ENCODE results near the gene UBTD2. TPM values are rescaled to one million over a fixed set of nuclear protein-coding genes. Genes with fewer than 3 reads are reported as not detected.
A peak's percentile ranks its signal among the peaks of the same experiment; 100 is the strongest.

Gene UBTD2
- total RNA-seq, 2 experiments from 2014 or later, result 7.3 to 8.7 TPM

- H3K27ac Mint-ChIP-seq, result peak overlapping the region; percentile 98
- H3K4me1 Mint-ChIP-seq, result peaks cover 87% of the 10 kb centered on the region
- peaks cover 61% of the 10 kb centered on the region for H3K36me3 Mint-ChIP-seq
- peak; percentile 3 for ATAC-seq
- no peaks in the 10 kb centered on the region for H3K27me3 Mint-ChIP-seq
- H3K4me3 Mint-ChIP-seq, result peak overlapping the region; percentile 78
- no peaks in the 10 kb centered on the region for H3K9me3 Mint-ChIP-seq (ENCODE audit: low read depth)
- DNase-seq, result peak; percentile 70
- CTCF ChIA-PET, result interaction anchor here (1.4 to 11.1 kb wide), 3 partner anchors 9 to 67 kb away, joined by 3 to 184 read pairs (median 13); partner anchors contain the start of gene STK10
Observed at GRCh38 chr5:172178301-172178987, 105.1 kb downstream of the UBTD2 start.

- DNase-seq (no peak), ATAC-seq (no peak)
- no peaks in the 10 kb centered on the region for H3K27me3 Mint-ChIP-seq
- H3K4me1 Mint-ChIP-seq, result peaks cover 85% of the 10 kb centered on the region
- CTCF ChIA-PET, result interaction anchor here (4.6 to 11.1 kb wide), 3 partner anchors 10 to 68 kb away, joined by 30 to 184 read pairs (median 51); partner anchors contain the start of gene STK10
- H3K36me3 Mint-ChIP-seq, result peaks cover 53% of the 10 kb centered on the region
- H3K9me3 Mint-ChIP-seq (ENCODE audit: low read depth), result no peaks in the 10 kb centered on the region
- peak overlapping the region; percentile 98 for H3K27ac Mint-ChIP-seq
- H3K4me3 Mint-ChIP-seq, result peak overlapping the region; percentile 78
Observed at GRCh38 chr5:172177176-172177575, 106.4 kb downstream of the UBTD2 start.

- Mint-ChIP-seq H3K9me3 (ENCODE audit: low read depth) (no peaks in the 10 kb centered on the region), H3K4me1 (peaks cover 87% of the 10 kb centered on the region), H3K27me3 (no peaks in the 10 kb centered on the region), H3K27ac (peak overlapping the region; percentile 98), H3K36me3 (peaks cover 55% of the 10 kb centered on the region), H3K4me3 (peak overlapping the region; percentile 91)
- peak; percentile 70 for ATAC-seq
- CTCF ChIA-PET, result interaction anchor here (0.7 to 11.1 kb wide), 5 partner anchors 12 to 168 kb away, joined by 3 to 184 read pairs (median 30); partner anchors contain the start of genes FBXW11 and STK10
- DNase-seq, result peak; percentile 98
Observed at GRCh38 chr5:172175263-172175719, 108.3 kb downstream of the UBTD2 start.

- Mint-ChIP-seq H3K9me3 (ENCODE audit: low read depth) (no peaks in the 10 kb centered on the region), H3K36me3 (peaks cover 65% of the 10 kb centered on the region), H3K4me1 (peaks cover 88% of the 10 kb centered on the region), H3K27ac (peak overlapping the region; percentile 98), H3K4me3 (peak overlapping the region; percentile 91), H3K27me3 (no peaks in the 10 kb centered on the region)
- CTCF ChIA-PET, result interaction anchor here (0.8 to 11.1 kb wide), 9 partner anchors 11 to 122 kb away, joined by 3 to 184 read pairs (median 6); partner anchors contain the start of genes STK10 and UBTD2
- peak; percentile 20 for ATAC-seq
- peak; percentile 90 for DNase-seq
Observed at GRCh38 chr5:172173564-172174153, 109.9 kb downstream of the UBTD2 start.

GRCh38 chr5:172172912-172173563 lies 110.5 kb downstream of the UBTD2 start:
- Mint-ChIP-seq H3K4me1 (peaks cover 85% of the 10 kb centered on the region), H3K27me3 (no peaks in the 10 kb centered on the region), H3K9me3 (ENCODE audit: low read depth) (no peaks in the 10 kb centered on the region), H3K27ac (peak overlapping the region; percentile 98), H3K4me3 (peak overlapping the region; percentile 91), H3K36me3 (peaks cover 61% of the 10 kb centered on the region)
- DNase-seq, result no peak
- CTCF ChIA-PET, result interaction anchor here (0.8 to 11.1 kb wide), 8 partner anchors 10 to 122 kb away, joined by 3 to 184 read pairs (median 6); partner anchors contain the start of genes STK10 and UBTD2
- no peak for ATAC-seq

GRCh38 chr5:172171118-172171517 lies 112.4 kb downstream of the UBTD2 start:
- no peak overlapping the region for H3K4me3 Mint-ChIP-seq
- H3K27ac Mint-ChIP-seq, result peak overlapping the region; percentile 33
- H3K9me3 Mint-ChIP-seq (ENCODE audit: low read depth), result no peaks in the 10 kb centered on the region
- DNase-seq (no peak), ATAC-seq (no peak)
- H3K27me3 Mint-ChIP-seq, result no peaks in the 10 kb centered on the region
- CTCF ChIA-PET, result interaction anchor here (11.1 kb wide), 1 partner anchor 16 kb away, joined by 184 read pairs; the partner anchor contains the start of gene STK10
- H3K4me1 Mint-ChIP-seq, result peaks cover 80% of the 10 kb centered on the region
- H3K36me3 Mint-ChIP-seq, result peaks cover 57% of the 10 kb centered on the region

- H3K4me3 Mint-ChIP-seq, result no peak overlapping the region
- peaks cover 53% of the 10 kb centered on the region for H3K36me3 Mint-ChIP-seq
- ATAC-seq (no peak), DNase-seq (no peak)
- CTCF ChIA-PET, result interaction anchor here (0.6 to 11.1 kb wide), 3 partner anchors 17 to 92 kb away, joined by 3 to 184 read pairs (median 3); partner anchors contain the start of gene STK10
- no peaks in the 10 kb centered on the region for H3K27me3 Mint-ChIP-seq
- peak overlapping the region; percentile 72 for H3K27ac Mint-ChIP-seq
- H3K4me1 Mint-ChIP-seq, result peaks cover 76% of the 10 kb centered on the region
- H3K9me3 Mint-ChIP-seq (ENCODE audit: low read depth), result no peaks in the 10 kb centered on the region
Observed at GRCh38 chr5:172170251-172170701, 113.3 kb downstream of the UBTD2 start.

- no peaks in the 10 kb centered on the region for H3K9me3 Mint-ChIP-seq (ENCODE audit: low read depth)
- no peak overlapping the region for H3K4me3 Mint-ChIP-seq
- DNase-seq (no peak), ATAC-seq (no peak)
- CTCF ChIA-PET, result interaction anchor here (0.8 kb wide), 1 partner anchor 19 kb away, joined by 3 read pairs; the partner anchor contains the start of gene STK10
- H3K4me1 Mint-ChIP-seq, result peaks cover 70% of the 10 kb centered on the region
- no peaks in the 10 kb centered on the region for H3K27me3 Mint-ChIP-seq
- H3K36me3 Mint-ChIP-seq, result peaks cover 43% of the 10 kb centered on the region
- H3K27ac Mint-ChIP-seq, result peak overlapping the region; percentile 28
Observed at GRCh38 chr5:172169216-172169615, 114.3 kb downstream of the UBTD2 start.

GRCh38 chr5:172168311-172168710 lies 115.3 kb downstream of the UBTD2 start:
- H3K9me3 Mint-ChIP-seq (ENCODE audit: low read depth), result no peaks in the 10 kb centered on the region
- peaks cover 66% of the 10 kb centered on the region for H3K4me1 Mint-ChIP-seq
- ATAC-seq (no peak), DNase-seq (no peak)
- no peaks in the 10 kb centered on the region for H3K27me3 Mint-ChIP-seq
- H3K27ac Mint-ChIP-seq, result no peak overlapping the region
- no peak overlapping the region for H3K4me3 Mint-ChIP-seq
- CTCF ChIA-PET, result interaction anchor here (0.8 kb wide), 1 partner anchor 20 kb away, joined by 3 read pairs; the partner anchor contains the start of gene STK10
- peaks cover 36% of the 10 kb centered on the region for H3K36me3 Mint-ChIP-seq

GRCh38 chr5:172167895-172168294 lies 115.7 kb downstream of the UBTD2 start:
- CTCF ChIA-PET, result no interaction called here
- ATAC-seq (no peak), DNase-seq (no peak)
- Mint-ChIP-seq H3K36me3 (peaks cover 36% of the 10 kb centered on the region), H3K27ac (peak overlapping the region; percentile 8), H3K27me3 (no peaks in the 10 kb centered on the region), H3K4me3 (no peak overlapping the region), H3K4me1 (peaks cover 64% of the 10 kb centered on the region), H3K9me3 (ENCODE audit: low read depth) (no peaks in the 10 kb centered on the region)

- no peak overlapping the region for H3K4me3 Mint-ChIP-seq
- CTCF ChIA-PET, result interaction anchor here (0.7 kb wide), 2 partner anchors 13 to 127 kb away, joined by 3 read pairs; no protein-coding TSS in a partner anchor
- peaks cover 36% of the 10 kb centered on the region for H3K36me3 Mint-ChIP-seq
Observed at GRCh38 chr5:172166030-172166826, 117.3 kb downstream of the UBTD2 start.

GRCh38 chr5:172165465-172165864 lies 118.1 kb downstream of the UBTD2 start:
- no peaks in the 10 kb centered on the region for H3K9me3 Mint-ChIP-seq (ENCODE audit: low read depth)
- ATAC-seq, result no peak
- H3K27me3 Mint-ChIP-seq, result no peaks in the 10 kb centered on the region
- CTCF ChIA-PET, result interaction anchor here (0.7 kb wide), 1 partner anchor 13 kb away, joined by 3 read pairs; no protein-coding TSS in a partner anchor
- H3K36me3 Mint-ChIP-seq, result peaks cover 33% of the 10 kb centered on the region
- no peak overlapping the region for H3K27ac Mint-ChIP-seq
- no peak overlapping the region for H3K4me3 Mint-ChIP-seq
- DNase-seq, result no peak
- H3K4me1 Mint-ChIP-seq, result peaks cover 58% of the 10 kb centered on the region

More at GRCh38 chr5:172166030-172166826, 117.3 kb downstream of the UBTD2 start:
- no peaks in the 10 kb centered on the region for H3K27me3 Mint-ChIP-seq
- H3K9me3 Mint-ChIP-seq (ENCODE audit: low read depth), result no peaks in the 10 kb centered on the region
- ATAC-seq (no peak), DNase-seq (no peak)
- no peak overlapping the region for H3K27ac Mint-ChIP-seq
- peaks cover 61% of the 10 kb centered on the region for H3K4me1 Mint-ChIP-seq

Measured in activated CD8-positive, alpha-beta memory T cell treated with anti-CD3 and anti-CD28 coated beads, Interleukin-2, amount 10 ng/mL, durations not matched to agents 7 days and 5 days (primary cell).